SKM-1 (cell line): ENCODE data around the gene CDX1.
A peak's percentile ranks its signal among the peaks of the same experiment; 100 is the strongest.

Source experiments
- DNase-seq: peaks from one replicate; lab custom pipeline; 2025; ENCODE audit not compliant: unreplicated experiment; lab: John Stamatoyannopoulos, UW

Gene CDX1

GRCh38 chr5:150146235-150146634, 20.3 kb upstream of the CDX1 start:
- no peak for DNase-seq

GRCh38 chr5:150146862-150147601, 19.5 kb upstream of the CDX1 start:
- DNase-seq = no peak

DNA sequence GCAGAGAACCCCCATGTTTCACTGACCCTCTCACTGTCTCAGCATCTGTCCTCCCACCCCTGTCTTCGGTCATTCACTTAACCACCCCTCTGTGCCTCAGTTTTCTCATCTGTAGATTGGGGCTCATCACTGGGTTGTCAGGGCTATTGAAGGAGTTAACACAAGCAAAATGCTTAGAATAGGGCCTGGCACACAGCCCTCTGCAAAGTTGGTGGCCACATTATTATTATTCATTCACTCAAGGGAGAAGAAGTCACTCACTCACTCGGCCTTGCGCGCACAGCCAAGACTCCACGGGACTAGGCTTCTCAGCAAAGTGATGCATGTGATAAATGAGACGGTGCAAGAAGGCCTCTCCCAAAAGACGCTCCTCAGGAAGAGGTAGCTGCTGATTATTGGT, 18.9 kb upstream of the CDX1 start:
- no peak for DNase-seq

GRCh38 chr5:150148117-150148927, 18.3 kb upstream of the CDX1 start:
- no peak for DNase-seq

- DNase-seq = no peak
Measured at GRCh38 chr5:150149618-150150017, 17.0 kb upstream of the CDX1 start.

DNA sequence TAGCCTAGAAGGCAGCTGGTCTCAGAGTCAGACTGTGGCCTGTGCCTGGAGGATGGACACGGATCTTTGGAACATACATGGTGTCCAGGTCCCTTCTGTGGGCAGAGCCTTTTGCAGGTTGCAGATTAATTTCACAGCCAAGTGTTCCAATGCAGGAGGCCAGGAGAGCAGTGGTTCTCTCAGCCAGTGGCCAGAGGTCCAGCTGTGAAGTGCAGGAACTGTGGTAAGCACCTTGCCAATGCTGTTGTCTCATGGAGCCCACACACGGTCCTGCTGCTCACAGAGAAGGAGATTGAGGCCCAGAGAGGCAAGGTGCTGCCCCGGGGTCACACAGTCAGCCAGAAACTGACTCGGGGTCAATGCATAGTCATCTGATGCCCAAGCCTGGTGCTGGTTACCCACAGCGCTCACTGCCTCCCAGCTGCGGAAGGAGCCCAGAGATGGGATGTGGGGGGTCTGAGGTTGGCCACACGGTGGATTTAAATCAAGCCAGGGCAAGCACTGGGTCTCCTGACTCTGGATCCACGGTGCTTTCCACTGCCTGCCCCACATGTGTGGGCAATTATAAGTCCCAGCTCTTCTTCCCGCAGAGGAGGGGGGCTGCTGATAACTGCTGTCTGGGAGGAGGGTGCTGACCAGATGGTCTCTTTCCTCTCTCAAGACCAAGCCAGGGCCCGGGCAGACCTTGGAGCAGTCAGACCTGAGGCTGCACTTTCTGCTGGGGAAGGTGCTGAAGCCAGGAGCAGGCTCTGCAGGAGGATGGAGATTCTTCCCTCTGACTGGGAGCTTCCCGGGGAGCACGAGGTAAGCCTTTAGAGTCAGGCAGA, 13.7 kb upstream of the CDX1 start:
- no peak for DNase-seq

DNA sequence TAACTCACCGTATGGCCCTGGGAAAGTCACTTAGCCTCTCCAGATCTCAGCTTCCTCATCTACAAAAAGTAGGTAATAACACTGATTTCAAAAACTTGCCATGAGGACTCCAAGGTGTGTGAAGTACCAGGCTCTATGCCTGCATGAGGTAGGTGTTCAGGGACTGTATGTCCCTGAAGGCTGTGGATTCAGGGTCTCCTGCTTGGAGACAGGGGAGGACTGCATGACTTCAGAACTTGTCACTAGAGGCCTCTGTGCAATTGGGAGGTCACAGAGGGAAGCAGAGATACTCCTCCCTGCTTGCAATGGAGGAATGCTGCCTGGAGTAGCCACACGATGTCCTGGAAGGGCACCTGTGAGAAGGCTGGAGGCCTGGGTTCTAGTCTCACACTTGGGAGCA, 13.1 kb upstream of the CDX1 start:
- no peak for DNase-seq

GRCh38 chr5:150153957-150154617, 12.5 kb upstream of the CDX1 start:
- no peak for DNase-seq

DNA sequence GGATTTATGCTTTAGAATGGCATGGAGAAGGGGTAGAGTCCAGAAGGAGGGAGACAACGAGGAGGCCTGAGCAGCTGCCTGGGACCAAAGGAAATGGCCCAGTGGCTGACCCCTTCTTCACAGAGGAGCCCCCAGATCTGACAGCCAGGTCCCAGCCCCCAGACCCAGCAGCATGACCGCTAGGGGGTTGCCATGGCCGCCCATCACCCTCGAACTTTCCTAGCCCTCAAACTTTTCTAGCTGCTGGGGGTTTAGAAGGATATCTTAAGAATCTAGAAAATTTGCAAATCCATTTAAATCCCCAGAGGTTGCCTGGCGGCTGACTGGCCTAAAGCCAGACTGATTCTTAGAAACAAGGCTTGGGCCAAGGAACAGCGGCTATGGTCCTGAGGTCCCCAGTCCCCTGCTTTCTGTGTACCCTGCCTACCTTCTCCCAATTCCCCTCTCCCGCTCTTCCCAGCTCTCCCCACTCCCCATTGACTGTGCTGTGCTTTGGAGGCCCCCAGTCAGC, 11.9 kb upstream of the CDX1 start:
- no peak for DNase-seq

DNA sequence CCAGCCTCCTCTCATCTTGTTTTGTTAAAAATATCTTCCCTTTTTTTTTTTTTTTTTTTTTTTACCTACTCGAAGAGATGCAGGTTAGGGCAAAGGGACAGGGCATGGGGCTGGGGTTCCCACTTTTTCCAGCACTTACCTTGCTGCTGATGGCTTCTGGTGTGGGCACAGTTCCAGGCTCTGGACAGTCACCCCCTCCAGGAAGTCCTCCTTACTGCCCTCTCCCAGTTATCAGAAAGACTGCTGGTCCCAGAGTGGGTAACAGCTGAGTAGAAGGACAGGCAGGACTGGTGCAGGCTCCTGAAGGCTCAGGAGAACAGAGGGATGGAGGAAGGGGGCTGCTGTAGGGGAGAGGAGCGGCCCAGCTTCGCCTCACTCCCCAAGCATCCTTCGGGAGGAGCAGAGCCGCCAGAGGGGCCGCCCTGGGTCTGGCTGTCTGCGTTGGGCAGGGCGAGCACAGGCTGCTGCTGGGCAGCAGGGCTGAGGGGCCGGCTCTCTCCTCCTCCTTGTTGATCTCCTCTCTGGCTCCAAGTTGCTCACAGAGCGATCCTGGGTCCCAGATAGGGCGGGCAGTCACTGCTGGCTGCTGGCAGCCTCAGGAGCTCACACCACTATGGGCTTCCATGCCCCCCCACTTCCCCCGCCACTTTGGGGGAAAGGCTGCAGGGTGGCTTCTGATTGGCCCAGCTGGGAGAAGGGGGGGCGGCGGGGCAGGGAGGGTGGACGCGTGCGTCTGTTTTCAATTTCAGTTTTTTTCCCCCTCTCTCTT, 11.1 kb upstream of the CDX1 start, which contains the start of gene PDGFRB:
Gene PDGFRB, minus strand, starts transcription at position 588 of the 769 bp plus-strand sequence. CDS start 18,798 bp downstream, outside the sequence.
- DNase-seq = no peak

GRCh38 chr5:150156027-150156368, 10.6 kb upstream of the CDX1 start:
- no peak for DNase-seq

DNA sequence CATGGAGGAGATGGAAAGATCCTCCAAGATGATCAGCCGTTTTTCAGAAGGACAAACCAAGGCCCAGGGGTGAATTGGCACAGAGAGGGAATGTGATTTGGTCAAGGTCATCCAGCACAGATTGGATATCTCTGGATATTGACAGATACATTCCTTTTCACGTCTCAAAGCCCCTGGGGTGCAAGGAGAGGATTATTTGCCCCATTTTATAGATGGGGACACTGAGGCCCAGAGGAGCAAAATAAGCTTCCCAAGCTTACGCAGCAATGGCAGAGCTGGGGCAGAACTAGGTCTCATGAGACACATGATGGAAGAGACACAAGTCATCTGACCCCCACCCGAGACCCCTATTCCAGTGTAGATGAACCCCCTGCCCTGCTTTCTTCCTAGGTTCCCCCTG, 10.0 kb upstream of the CDX1 start:
- no peak for DNase-seq

GRCh38 chr5:150157168-150157567, 9.4 kb upstream of the CDX1 start:
- DNase-seq = no peak

- no peak for DNase-seq
Measured at GRCh38 chr5:150158170-150158949, 8.2 kb upstream of the CDX1 start.

- no peak for DNase-seq
Measured at GRCh38 chr5:150159031-150159430, 7.5 kb upstream of the CDX1 start.

DNA sequence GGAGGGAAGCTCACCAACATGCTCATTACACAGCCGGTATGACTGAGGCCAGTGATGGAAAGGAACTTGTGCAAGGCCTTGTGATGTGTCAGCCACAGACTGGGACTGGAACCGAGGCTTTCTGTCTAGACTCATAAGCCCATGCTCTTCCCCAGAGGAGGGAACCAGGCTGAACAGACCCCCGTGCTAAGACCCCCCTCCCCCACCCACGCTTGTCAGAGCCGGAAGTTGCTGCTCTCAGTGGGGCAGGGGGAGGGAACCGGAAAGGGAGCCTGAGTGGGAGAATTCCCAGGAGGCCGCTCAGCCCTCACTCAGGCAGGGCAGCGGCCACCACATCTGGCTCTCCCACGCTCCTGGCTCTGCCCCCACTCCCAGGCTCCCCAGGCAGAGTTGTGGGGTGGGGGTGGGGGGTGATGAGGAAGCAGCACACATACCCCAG, 6.8 kb upstream of the CDX1 start:
- no peak for DNase-seq

DNA sequence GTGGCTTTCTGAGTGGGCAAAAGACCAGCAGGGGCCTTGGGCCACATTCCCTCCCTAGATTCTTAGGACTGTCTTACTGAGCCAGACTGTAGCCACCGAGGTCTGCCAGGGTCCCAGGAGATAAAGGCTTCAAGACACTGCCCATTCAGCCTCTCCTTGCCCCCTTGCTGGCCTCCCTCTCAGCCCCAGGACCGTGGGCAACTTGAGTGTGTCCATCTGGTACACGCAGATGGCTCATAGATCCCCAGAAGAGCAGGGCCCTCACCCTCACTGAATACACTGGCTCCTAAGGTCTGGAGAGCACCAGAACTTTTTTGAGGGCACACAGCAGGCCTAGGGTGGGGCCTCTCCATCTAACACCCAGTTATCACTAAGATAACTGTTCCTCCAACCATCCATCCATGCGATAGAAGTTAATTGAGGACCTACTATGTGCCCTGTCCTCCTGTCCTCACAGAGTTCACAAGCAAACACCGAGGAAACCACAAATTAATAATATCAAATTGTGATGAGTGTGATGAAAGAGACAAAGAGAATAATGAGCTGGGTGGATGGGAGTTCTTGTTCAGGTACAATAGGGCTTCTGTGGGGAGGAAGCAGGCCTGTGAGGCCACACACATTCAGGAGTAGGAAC, 6.0 kb upstream of the CDX1 start:
- no peak for DNase-seq

DNA sequence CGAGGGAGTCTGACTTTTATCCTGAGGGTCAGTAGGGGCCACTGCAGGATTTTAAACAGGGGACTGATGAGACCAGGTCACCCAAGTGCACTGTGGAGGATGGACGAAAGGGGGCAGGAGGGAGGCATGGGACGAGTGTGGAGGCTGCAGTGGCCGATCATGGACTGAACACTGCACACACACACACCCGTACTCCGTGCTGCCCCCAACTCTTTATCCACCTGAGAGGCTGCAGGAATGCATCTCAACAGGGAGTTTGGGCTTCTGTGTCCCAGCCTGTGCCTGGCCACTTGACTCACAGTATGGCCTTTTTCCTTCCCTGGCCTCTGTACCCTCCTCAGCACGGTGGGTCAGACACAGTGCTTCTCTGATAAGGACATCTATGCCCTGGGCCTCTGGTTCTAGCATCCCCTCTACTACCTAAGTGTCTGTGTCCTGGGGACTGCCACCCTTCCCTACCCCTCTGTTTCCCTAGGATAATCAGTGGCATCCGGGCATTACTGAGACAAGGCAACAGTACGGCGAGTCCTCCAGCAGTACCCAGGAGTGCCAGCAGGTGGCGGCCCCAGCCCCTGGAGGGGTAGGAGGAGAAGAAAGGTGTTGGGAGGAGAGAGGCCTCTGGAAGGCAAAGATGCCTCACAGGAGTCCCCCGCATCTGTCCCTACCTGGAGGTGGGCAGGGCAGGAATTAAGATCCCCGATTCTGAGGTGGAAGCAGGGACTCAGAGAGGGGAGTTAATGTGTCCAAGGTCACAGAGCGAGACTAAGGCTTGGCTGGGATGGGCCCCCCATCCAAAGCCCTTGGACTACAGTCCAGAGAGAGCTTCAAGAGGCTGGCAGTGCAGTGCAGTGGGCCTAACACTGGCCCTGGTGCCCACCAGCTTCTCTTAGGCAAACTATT, 5.1 kb upstream of the CDX1 start:
- DNase-seq = peak; percentile 55
